Panc1 (cell line): ENCODE results near the gene CCDC141. TPM values are rescaled to one million over a fixed set of nuclear protein-coding genes. Genes with fewer than 3 reads are reported as not detected.

Experiments used
- ATAC-seq: fragments of 200-7000 bp; cut with Tn5 transposase; 2 replicates; pipeline ENCODE4 v1.9.1; 2020; ENCODE audit warnings: mild to moderate bottlenecking, moderate library complexity
- BruUV-seq: library from RNA; stranded (reverse); fragments of 400-500 nt; replicated peaks from 2 replicates; lab custom pipeline; 2021; lab: Mats Ljungman, UMichigan
- CTCF ChIA-PET: fragments of 300-600 bp; sonication (Branson Sonifier 250); formaldehyde crosslinking; loops from one replicate; lab custom pipeline; 2022; ENCODE audit warnings: antibody characterized with exemption; lab: Charles Lee
- POLR2A ChIA-PET: fragments of 300-600 bp; sonication (Branson Sonifier 250); formaldehyde crosslinking; loops from one replicate; lab custom pipeline; 2022; ENCODE audit warnings: antibody characterized with exemption; lab: Charles Lee
- DNase-seq: peaks from one replicate; pipeline ENCODE4 v3.0.0-alpha.2; 2010; ENCODE audit warnings: low read depth, low spot score
- H3K27ac ChIP-seq: 2 replicates; pipeline ENCODE4 v1.5.1; 2011; ENCODE audit warnings: mild to moderate bottlenecking, low read length, inconsistent platforms
- H3K27me3 ChIP-seq: fragments of 200-500 bp; sonication (Bioruptor generic); 2 replicates; pipeline ENCODE4 v1.6.0; 2014; ENCODE audit warnings: low read length, inconsistent platforms; ENCODE audit not compliant: control insufficient read depth, insufficient read depth
- H3K36me3 ChIP-seq: fragments of 200-500 bp; sonication (Bioruptor generic); 2 replicates; pipeline ENCODE4 v1.5.1; 2014; ENCODE audit warnings: inconsistent platforms, mild to moderate bottlenecking, low read length, moderate library complexity; ENCODE audit not compliant: control insufficient read depth, insufficient read depth
- H3K4me1 ChIP-seq: 2 replicates; pipeline ENCODE4 v1.5.1; 2011; ENCODE audit warnings: inconsistent platforms, mild to moderate bottlenecking, low read length, moderate library complexity; ENCODE audit not compliant: control insufficient read depth, insufficient read depth
- H3K4me3 ChIP-seq, 2 experiments: 2 replicates each; pipeline ENCODE4 v1.5.1; 2011 to 2012; ENCODE audit warnings: low read depth in 2 of 2, low read length in 2 of 2, mild to moderate bottlenecking in 2 of 2, inconsistent platforms in 1 of 2, moderate library complexity in 1 of 2
- H3K9me3 ChIP-seq: fragments of 200-500 bp; sonication (Bioruptor generic); 2 replicates; pipeline ENCODE4 v1.5.1; 2014; ENCODE audit warnings: low read depth, mild to moderate bottlenecking, inconsistent platforms, low read length, moderate library complexity; ENCODE audit not compliant: control insufficient read depth, insufficient read depth
- CTCF ChIP-seq: fragments of 450-650 bp; IDR thresholded peaks from 2 replicates; pipeline ENCODE4 v1.5.1; 2017; ENCODE audit warnings: mild to moderate bottlenecking
- POLR2AphosphoS5 ChIP-seq: IDR thresholded peaks from 2 replicates; pipeline ENCODE4 v1.6.1; 2012; ENCODE audit warnings: mild to moderate bottlenecking, low read depth, low read length, moderate library complexity
- REST ChIP-seq, 2 experiments: IDR thresholded peaks; 2 replicates each; pipeline ENCODE4 v1.6.1; 2011 to 2012; ENCODE audit warnings: low read depth in 2 of 2, control low read depth in 1 of 2, low read length in 1 of 2, mild to moderate bottlenecking in 1 of 2, moderate library complexity in 1 of 2; ENCODE audit not compliant: insufficient read depth in 1 of 2
- SIN3A ChIP-seq: IDR thresholded peaks from 2 replicates; pipeline ENCODE4 v1.6.1; 2012; ENCODE audit warnings: low read depth, mild to moderate bottlenecking, low read length, moderate library complexity, borderline replicate concordance; ENCODE audit not compliant: insufficient read depth
- TCF7L2 ChIP-seq: IDR thresholded peaks from 2 replicates; pipeline ENCODE4 v1.6.1; 2011; ENCODE audit warnings: mild to moderate bottlenecking, low read depth, low read length, inconsistent platforms
- in situ Hi-C: cut with HindIII; loops from 2 replicates; pipeline ENCODE4 v1.10.0; 2016; ENCODE audit warnings: low sequenced_read_pairs, low pct_unique_long_range_greater_than_20kb
- intact Hi-C: fragments of 100-400 bp; cut with micrococcal nuclease; formaldehyde crosslinking; loops from one replicate; pipeline ENCODE4 v1.10.0; 2022; ENCODE audit not compliant: unreplicated experiment
- total RNA-seq: library from RNA; stranded (reverse); gene quantifications from one replicate; pipeline ENCODE4 v1.2.1, GENCODE V29; 2021; ENCODE audit not compliant: unreplicated experiment

Gene CCDC141
- total RNA-seq, 1 experiment from 2014 or later = 0.10 TPM

- DNase-seq (no peak), ATAC-seq (no peak)
- H3K4me1 ChIP-seq = no peaks in the 10 kb centered on the region
- intact Hi-C loops (no loop called here), in situ Hi-C loops (no loop called here)
- no peaks in the 10 kb centered on the region for H3K36me3 ChIP-seq
- TF ChIP-seq CTCF (no peak), TCF7L2 (no peak), REST (IDR thresholded peaks at IDR 0.05; ENCODE audit: insufficient read depth in 1 of 2, low read depth in 2 of 2, low read length in 1 of 2) (no peak), SIN3A (no peak)
- no peaks in the 10 kb centered on the region for H3K9me3 ChIP-seq
- BruUV-seq = no TSS peak
- no peak overlapping the region for H3K27ac ChIP-seq
- H3K4me3 ChIP-seq = no peak overlapping the region
- no peaks in the 10 kb centered on the region for H3K27me3 ChIP-seq
- POLR2A ChIA-PET = no interaction called here
- CTCF ChIA-PET = no interaction called here
Measured at GRCh38 chr2:178943745-178944144, 106.2 kb downstream of the CCDC141 start.

- intact Hi-C loops (no loop called here), in situ Hi-C loops (no loop called here)
- H3K4me3 ChIP-seq = no peak overlapping the region
- ATAC-seq (no peak), DNase-seq (no peak)
- TF ChIP-seq REST (IDR thresholded peaks at IDR 0.05; ENCODE audit: insufficient read depth in 1 of 2, low read depth in 2 of 2, low read length in 1 of 2) = no peak
- TF ChIP-seq CTCF = no peak
- TF ChIP-seq TCF7L2 = no peak
- TF ChIP-seq SIN3A = no peak
- TF ChIP-seq POLR2AphosphoS5 = no peak
- no peaks in the 10 kb centered on the region for H3K27me3 ChIP-seq
- CTCF ChIA-PET = no interaction called here
- no TSS peak for BruUV-seq
- POLR2A ChIA-PET = no interaction called here
- H3K4me1 ChIP-seq = no peaks in the 10 kb centered on the region
- no peak overlapping the region for H3K27ac ChIP-seq
- H3K36me3 ChIP-seq = no peaks in the 10 kb centered on the region
- no peaks in the 10 kb centered on the region for H3K9me3 ChIP-seq
Measured at GRCh38 chr2:178934571-178934970, 115.4 kb downstream of the CCDC141 start.
